ENCODE results near the gene BST2. TPM values are rescaled to one million over a fixed set of nuclear protein-coding genes. Genes with fewer than 3 reads are reported as not detected.

Gene BST2, protein sequence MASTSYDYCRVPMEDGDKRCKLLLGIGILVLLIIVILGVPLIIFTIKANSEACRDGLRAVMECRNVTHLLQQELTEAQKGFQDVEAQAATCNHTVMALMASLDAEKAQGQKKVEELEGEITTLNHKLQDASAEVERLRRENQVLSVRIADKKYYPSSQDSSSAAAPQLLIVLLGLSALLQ
- 10 to 100 TPM; 36.7 to 38.1 TPM for total RNA-seq
- 16.9 to 17.1 reads per million in 2 donors for total RNA-seq

DNA sequence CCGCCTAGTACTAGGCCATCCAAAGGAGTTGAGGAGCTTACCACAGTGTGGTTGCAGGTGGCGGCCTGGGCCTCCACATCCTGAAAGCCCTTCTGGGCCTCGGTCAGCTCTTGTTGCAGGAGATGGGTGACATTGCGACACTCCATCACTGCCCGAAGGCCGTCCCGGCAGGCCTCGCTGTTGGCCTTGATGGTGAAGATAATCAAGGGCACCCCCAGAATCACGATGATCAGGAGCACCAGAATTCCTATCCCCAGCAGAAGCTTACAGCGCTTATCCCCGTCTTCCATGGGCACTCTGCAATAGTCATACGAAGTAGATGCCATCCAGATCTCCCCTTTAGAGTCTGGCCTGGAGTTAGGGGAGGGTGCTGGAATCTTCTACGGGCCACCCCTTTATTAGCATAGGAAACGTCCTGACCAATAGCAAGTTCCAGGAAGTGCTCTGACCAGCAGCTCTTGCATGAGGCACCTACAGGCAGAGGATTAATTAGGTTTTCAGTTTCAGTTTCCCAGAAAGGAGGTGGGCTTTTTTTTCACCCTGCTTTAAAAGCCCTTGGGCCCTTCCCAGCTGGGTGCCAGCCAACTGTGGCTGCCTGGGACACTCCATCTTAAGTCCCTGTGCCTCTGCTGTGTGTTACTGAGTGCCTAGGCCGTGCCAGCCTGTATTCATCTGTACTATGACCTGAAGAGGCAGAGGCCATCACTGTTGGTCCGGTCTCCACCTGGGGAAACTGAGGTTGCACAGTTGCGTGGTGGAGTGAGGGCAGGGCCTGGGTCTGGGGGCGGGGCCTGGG, at the start of gene BST2:
TSS of gene BST2 (minus strand) at position 381 of the 796 bp plus-strand sequence. CDS start at position 326, 55 bp downstream.
- ATAC-seq (peak; percentile 81), DNase-seq (peak in 2 of 3 donors; percentile 36 to 39)
- peak within 1 kb of the TSS; percentile 96 for H3K27ac Mint-ChIP-seq
- H3K27me3 Mint-ChIP-seq = no peaks in the 10 kb centered on the region
- H3K4me1 Mint-ChIP-seq = peaks cover 38% of the 10 kb centered on the region
- H3K36me3 Mint-ChIP-seq (ENCODE audit: low read depth) = peaks cover 6% of the 10 kb centered on the region
- peak within 1 kb of the TSS; percentile 94 for H3K4me3 Mint-ChIP-seq
- no peaks in the 10 kb centered on the region for H3K9me3 ChIP-seq (ENCODE audit: control insufficient read depth, low read length, poor library complexity, severe bottlenecking)

DNA sequence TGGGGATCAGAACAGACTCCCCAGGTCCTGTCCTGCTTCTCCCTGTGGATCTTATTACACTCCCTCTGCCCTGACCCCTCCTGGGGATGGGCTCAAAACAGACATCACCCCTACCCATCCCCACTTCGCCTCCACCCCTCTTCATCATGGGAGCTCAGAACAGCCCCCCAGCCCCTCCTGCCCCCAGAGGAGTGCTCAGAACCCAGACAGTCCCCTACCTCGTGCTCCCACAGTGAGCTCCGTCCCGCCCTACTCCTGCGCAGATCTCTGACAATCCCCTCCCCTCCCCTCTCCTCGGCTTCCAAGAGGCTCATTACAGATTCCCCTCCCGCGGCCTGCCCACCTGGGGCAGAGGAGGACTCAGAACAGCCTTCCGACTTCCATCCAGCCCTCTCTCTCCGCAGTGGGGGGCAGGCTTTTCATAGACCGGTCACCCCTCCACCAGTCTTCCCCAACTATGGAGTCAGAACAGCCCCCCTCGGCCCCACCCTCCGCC, 49.2 kb upstream of the BST2 start:
- H3K9me3 ChIP-seq (ENCODE audit: control insufficient read depth, low read length, poor library complexity, severe bottlenecking) = no peaks in the 10 kb centered on the region
- ATAC-seq (no peak), DNase-seq (no peak)
- no peak overlapping the region for H3K4me3 Mint-ChIP-seq
- H3K27me3 Mint-ChIP-seq = peaks cover 41% of the 10 kb centered on the region
- no peaks in the 10 kb centered on the region for H3K36me3 Mint-ChIP-seq (ENCODE audit: low read depth)
- peaks cover 8% of the 10 kb centered on the region for H3K4me1 Mint-ChIP-seq
- H3K27ac Mint-ChIP-seq = no peak overlapping the region

DNA sequence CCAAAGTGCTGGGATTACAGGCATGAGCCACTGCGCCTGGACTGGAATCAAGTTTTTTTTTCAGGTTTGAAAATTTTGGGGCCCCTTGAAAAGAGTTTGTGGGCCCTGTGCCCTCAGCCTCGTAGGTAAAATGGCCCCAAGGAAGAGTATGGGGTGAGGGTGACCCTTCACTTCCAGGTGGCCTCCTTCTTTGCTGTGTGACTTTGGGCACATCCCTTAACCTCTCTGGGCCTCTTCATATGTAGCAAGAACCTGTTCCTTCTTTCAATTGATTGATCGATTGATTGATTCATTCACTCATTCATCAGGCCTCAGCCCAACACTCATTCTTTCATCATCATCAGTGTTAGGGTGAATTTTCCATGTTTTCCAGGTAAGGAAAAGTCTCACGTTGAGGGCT, 46.4 kb upstream of the BST2 start:
- peaks cover 10% of the 10 kb centered on the region for H3K4me1 Mint-ChIP-seq
- no peak overlapping the region for H3K27ac Mint-ChIP-seq
- no peak overlapping the region for H3K4me3 Mint-ChIP-seq
- DNase-seq (no peak), ATAC-seq (no peak)
- H3K36me3 Mint-ChIP-seq (ENCODE audit: low read depth) = no peaks in the 10 kb centered on the region
- H3K27me3 Mint-ChIP-seq = peaks cover 25% of the 10 kb centered on the region
- H3K9me3 ChIP-seq (ENCODE audit: control insufficient read depth, low read length, poor library complexity, severe bottlenecking) = no peaks in the 10 kb centered on the region

DNA sequence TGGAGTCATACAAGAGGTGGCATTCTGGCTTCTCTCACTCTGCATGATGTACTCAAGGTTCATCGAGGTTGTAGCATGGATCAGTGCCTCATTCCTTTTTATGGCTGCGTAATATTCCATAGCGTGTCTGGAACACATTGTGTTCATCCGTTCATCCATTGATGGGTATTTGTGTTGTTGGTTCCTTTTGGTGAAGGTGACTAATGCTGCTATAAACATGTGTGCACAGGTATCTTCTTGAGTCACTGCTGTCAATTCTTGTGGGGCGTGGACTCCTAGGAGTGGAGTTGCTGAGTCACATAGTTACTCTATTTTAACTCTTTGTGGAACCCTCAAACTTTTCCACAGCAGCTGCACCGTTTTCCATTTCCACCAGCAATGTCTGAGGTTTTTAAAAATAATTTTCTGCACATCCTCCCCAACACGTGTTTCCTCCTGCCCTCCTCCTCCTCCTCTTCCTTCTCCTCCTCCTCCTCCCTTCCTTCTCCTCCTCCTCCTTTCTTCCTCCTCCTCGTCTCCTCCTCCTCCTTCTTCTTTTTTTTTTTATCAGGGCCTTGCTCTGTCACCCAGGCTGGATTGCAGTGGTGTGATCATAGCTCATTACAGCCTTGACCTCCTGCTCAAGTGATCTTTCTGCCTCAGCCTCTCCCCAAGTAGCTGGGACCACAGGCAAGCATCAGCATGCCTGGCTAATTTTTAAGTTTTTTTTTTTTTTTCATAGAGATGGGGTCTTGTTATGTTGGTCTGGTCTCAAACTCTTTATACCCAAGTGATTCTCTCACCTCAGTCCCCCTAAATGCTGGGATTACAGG, 45.0 kb upstream of the BST2 start:
- no peak overlapping the region for H3K4me3 Mint-ChIP-seq
- peaks cover 19% of the 10 kb centered on the region for H3K27me3 Mint-ChIP-seq

DNA sequence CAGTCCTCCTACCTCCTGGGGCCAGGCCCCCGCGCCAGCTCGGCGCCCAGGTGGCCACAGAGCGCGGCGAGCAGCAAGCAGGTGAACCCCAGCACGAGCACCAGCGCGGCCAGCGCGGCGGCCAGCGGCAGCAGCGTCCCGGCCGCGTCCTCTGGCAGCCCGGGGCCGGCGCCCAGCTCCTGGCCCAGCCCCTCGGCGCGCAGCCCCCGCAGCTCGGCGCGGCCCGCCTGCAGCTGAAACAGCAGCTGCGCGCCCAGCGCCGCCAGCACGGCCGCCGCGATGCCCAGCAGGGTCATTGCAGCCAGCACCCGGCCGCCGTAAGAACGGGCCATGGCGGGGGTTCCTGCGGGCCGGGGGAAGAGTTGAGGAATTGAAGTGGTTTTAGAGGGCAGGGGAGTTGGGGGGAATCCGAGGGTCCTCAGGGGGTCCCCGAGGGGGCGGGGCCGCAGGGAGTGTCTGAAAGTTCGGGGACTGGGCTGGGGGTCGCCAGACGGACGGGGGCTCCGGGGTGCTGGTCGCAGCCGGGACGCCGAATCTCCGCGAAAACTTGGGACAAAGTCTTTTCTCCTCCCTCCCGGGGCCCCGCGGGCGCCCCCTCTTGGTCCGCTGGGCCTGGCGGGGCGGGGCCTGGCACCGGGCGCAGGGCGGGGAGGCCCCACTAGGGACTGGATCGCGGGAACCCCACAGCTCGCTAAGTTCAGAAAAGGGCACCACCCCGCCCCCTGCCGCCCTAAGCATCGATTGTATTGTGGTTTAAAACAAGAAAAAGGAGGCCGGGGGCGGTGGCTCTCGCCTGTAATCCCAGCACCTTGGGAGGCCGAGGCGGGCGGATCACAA, 42.9 kb upstream of the BST2 start, which contains the start of gene TMEM221:
TSS of gene TMEM221 (minus strand) at position 538 of the 837 bp plus-strand sequence. CDS start at position 332, 206 bp downstream.
- Mint-ChIP-seq H3K36me3 (ENCODE audit: low read depth) (no peaks in the 10 kb centered on the region), H3K4me3 (peak within 1 kb of the TSS; percentile 72), H3K27me3 (peaks cover 9% of the 10 kb centered on the region), H3K4me1 (peaks cover 8% of the 10 kb centered on the region), H3K27ac (no peak within 1 kb of the TSS)
- ATAC-seq = peak; percentile 88
- DNase-seq = peak; percentile 45 to 49 (median 45)
- H3K9me3 ChIP-seq (ENCODE audit: control insufficient read depth, low read length, poor library complexity, severe bottlenecking) = no peaks in the 10 kb centered on the region

More for the DNA sequence above, 45.0 kb upstream of the BST2 start:
- no peaks in the 10 kb centered on the region for H3K9me3 ChIP-seq (ENCODE audit: control insufficient read depth, low read length, poor library complexity, severe bottlenecking)
- Mint-ChIP-seq H3K4me1 (peaks cover 10% of the 10 kb centered on the region), H3K36me3 (ENCODE audit: low read depth) (no peaks in the 10 kb centered on the region), H3K27ac (no peak overlapping the region)
- DNase-seq (no peak), ATAC-seq (no peak)

DNA sequence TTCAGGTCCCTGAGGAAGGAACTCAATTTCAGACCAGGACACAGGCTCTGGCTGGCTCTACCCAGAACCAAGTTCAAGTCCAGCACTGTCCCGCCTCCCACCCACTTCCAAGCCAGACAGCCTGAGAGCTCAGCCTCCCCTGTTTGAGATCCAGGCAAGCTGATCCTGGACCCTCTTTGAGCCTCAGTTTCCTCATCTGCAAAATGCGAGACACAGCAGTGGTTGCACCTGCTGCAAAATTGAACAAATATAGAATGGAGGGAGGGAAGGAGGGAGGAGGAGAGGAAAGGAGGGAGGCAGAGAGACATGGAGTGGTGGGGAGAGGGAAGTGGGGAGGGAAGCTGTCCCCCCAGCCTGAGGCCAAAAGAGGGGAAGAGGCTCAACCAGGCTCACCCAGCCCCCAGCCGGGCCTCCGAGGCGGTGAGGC, 42.3 kb upstream of the BST2 start:
- Mint-ChIP-seq H3K4me3 (peak overlapping the region; percentile 72), H3K27ac (no peak overlapping the region), H3K27me3 (peaks cover 7% of the 10 kb centered on the region)

DNA sequence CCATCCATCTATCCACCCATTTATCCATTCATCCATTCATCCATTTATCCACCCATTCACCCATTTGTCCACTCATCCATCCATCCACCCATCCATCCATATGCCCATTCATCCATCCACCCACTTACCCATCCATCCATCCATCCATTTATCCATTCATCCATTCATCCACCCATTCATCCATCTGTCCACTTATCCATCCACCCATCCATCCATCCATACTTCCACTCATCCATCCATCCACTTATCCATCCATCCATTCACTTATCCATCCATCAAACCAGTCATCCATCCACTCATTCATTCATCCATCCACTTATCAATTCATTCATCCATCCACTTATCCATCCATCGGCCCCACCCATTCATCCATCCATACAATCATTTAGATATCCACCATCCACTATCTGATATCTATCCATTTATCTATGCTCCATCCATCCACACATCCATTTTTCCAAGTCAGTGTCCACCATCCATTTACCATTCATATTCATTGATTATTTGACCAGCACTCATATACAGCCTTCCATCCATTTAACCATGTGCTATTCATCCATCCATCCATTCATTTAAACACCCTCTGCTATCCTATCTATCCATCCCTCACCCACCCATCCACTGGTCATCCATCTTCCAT, 40.2 kb upstream of the BST2 start:
- ATAC-seq (no peak), DNase-seq (no peak)

More for the DNA sequence above, 42.3 kb upstream of the BST2 start:
- no peak for DNase-seq
- Mint-ChIP-seq H3K36me3 (ENCODE audit: low read depth) (no peaks in the 10 kb centered on the region), H3K4me1 (peaks cover 7% of the 10 kb centered on the region)
- H3K9me3 ChIP-seq (ENCODE audit: control insufficient read depth, low read length, poor library complexity, severe bottlenecking) = no peaks in the 10 kb centered on the region
- ATAC-seq = no peak

DNA sequence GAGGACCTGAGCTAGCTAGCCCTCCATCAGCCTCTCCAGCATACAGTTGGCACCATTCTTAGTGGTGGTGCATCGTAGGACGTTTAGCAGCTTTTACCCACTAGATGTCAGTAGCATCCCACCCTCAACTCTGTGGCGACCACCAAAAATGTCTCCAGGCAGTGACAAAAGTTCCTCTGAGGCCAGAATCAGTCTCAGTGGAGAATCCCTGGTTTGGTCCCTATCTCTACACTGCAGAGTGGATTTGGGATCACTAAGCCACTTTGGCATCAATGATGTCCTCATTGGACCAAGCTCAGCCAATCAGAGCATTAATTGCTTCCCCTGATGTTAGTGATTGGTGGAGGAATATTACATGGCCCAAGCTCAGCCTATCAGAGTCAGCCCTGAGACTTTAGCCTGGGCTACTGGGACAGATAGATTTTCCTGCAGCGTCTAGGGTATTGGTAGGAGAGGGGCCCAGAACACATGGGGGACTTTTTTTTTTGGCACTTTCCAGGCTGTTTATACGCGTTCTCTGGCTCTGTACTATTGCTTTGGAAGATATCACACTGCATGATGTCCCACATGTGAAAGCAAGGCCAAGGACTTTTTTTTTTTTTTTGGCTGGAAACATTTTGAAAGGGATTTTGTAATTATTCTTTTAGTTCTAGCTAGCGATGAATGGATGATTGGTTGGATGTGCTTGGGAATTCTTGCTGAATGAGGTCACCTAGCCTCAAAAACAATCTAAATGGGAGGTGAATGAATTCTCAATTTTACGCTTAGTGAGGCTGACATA, 36.0 kb upstream of the BST2 start:
- Mint-ChIP-seq H3K4me3 (no peak overlapping the region), H3K27ac (no peak overlapping the region), H3K36me3 (ENCODE audit: low read depth) (no peaks in the 10 kb centered on the region), H3K27me3 (no peaks in the 10 kb centered on the region), H3K4me1 (no peaks in the 10 kb centered on the region)
- no peak for DNase-seq
- H3K9me3 ChIP-seq (ENCODE audit: control insufficient read depth, low read length, poor library complexity, severe bottlenecking) = no peaks in the 10 kb centered on the region
- ATAC-seq = no peak

More for the DNA sequence above, 40.2 kb upstream of the BST2 start:
- peaks cover 7% of the 10 kb centered on the region for H3K27me3 Mint-ChIP-seq
- peaks cover 7% of the 10 kb centered on the region for H3K4me1 Mint-ChIP-seq
- H3K4me3 Mint-ChIP-seq = no peak overlapping the region
- H3K27ac Mint-ChIP-seq = no peak overlapping the region
- H3K9me3 ChIP-seq (ENCODE audit: control insufficient read depth, low read length, poor library complexity, severe bottlenecking) = no peaks in the 10 kb centered on the region
- H3K36me3 Mint-ChIP-seq (ENCODE audit: low read depth) = no peaks in the 10 kb centered on the region

DNA sequence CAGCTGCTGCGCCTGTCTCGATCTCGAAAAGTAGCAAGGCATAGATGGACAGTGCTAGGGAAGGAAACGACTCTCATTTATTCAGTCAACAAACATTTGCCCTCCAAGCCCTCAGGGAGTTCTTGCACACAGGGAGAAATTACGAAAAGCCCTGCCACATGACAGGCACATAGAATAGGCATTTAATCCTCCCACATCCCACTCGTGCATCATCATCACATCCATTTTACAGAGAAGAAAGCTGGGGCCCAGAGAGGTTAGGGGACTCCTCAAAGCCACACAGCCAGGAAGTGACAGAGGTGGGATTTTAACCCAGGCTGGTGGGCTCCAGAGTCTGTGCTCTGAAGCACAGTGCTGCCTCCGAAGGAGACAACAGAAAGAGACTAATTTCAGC, 31.4 kb upstream of the BST2 start:
- H3K27ac Mint-ChIP-seq = no peak overlapping the region
- H3K36me3 Mint-ChIP-seq (ENCODE audit: low read depth) = no peaks in the 10 kb centered on the region
- no peaks in the 10 kb centered on the region for H3K4me1 Mint-ChIP-seq
- no peak for DNase-seq
- no peaks in the 10 kb centered on the region for H3K27me3 Mint-ChIP-seq
- H3K9me3 ChIP-seq (ENCODE audit: control insufficient read depth, low read length, poor library complexity, severe bottlenecking) = no peaks in the 10 kb centered on the region
- H3K4me3 Mint-ChIP-seq = no peak overlapping the region
- ATAC-seq = no peak

DNA sequence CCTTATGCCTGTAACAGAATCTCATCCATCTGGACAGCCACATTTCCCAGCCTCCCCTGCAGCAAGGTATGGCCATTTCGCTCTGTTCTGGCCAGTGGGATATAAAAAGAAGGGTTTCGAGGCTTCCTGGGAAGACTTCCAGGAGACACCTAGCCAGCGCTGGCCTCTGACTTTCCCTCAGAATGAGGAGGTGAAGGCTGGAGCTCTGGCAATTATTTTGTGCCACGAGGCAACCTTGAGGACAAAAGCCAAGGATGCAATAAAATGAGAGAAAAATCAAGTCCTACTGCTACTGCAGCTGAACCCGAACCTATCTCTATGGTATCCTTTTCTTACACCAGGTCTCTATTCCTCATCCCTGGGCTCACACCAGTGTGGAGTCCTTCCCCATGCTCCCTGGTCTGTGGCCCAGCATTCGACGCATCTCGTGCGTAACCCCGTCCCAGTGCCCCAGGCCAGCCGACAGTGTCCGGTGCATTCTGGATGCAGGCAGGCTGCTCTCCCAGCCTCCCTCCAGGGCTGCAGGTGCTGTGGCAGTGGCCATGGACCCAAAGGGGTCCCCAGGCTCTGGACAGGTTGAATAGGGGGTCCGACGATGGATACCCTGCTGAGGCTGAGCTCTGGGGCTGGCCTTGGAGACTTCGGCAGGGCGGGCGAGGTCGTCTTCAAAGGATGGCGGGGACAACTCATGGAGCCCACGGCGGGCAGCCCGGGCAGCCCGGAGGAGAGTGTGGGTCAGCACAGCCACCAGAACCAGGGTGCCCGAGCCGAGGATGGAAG, 30.9 kb upstream of the BST2 start:
- no peak overlapping the region for H3K27ac Mint-ChIP-seq
- H3K36me3 Mint-ChIP-seq (ENCODE audit: low read depth) = no peaks in the 10 kb centered on the region
- DNase-seq (no peak), ATAC-seq (no peak)
- no peaks in the 10 kb centered on the region for H3K27me3 Mint-ChIP-seq
- no peaks in the 10 kb centered on the region for H3K4me1 Mint-ChIP-seq
- H3K9me3 ChIP-seq (ENCODE audit: control insufficient read depth, low read length, poor library complexity, severe bottlenecking) = no peaks in the 10 kb centered on the region
- no peak overlapping the region for H3K4me3 Mint-ChIP-seq

DNA sequence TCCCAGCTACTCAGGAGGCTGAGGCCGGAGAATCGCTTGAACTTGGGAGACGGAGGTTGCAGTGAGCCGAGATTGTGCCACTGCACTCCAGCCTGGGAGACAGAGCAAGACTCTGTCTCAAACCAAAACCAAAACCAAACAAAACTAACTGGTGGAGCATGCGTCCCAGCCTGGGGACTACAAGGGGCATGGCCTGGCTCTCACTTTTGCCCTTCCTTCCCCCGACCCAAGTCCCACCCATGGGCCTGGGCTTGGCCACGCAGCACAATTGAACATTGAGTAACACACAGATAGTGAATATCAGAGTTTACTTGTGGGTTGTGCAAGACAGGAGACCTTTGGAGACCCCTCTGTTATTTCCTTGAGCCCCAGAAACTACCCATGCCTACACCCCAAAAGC, 29.8 kb upstream of the BST2 start:
- H3K9me3 ChIP-seq (ENCODE audit: control insufficient read depth, low read length, poor library complexity, severe bottlenecking) = no peaks in the 10 kb centered on the region
- no peak overlapping the region for H3K27ac Mint-ChIP-seq
- no peaks in the 10 kb centered on the region for H3K36me3 Mint-ChIP-seq (ENCODE audit: low read depth)
- H3K4me1 Mint-ChIP-seq = no peaks in the 10 kb centered on the region
- no peak overlapping the region for H3K4me3 Mint-ChIP-seq
- DNase-seq = no peak
- no peaks in the 10 kb centered on the region for H3K27me3 Mint-ChIP-seq
- no peak for ATAC-seq
